ENCODE data around the gene COL19A1.

- TF ChIP-seq CTCF (IDR thresholded peaks at IDR 0.05) (no peak), POLR2AphosphoS5 (IDR thresholded peaks at IDR 0.05) (no peak), POLR2A (IDR thresholded peaks at IDR 0.05) (no peak)
These were observed 185.1 kb downstream of the COL19A1 start for GRCh38 chr6:70051197-70052124.

All from breast epithelium (tissue), 3 donors.